ENCODE data around the gene SKAP2.

The SKAP2 gene

GRCh38 chr7:26631601-26632000 is 232.8 kb downstream of the SKAP2 start:
- DNase-seq (ENCODE audit: low read depth) = no peak

GRCh38 chr7:26630941-26631580 is 233.3 kb downstream of the SKAP2 start:
- DNase-seq (ENCODE audit: low read depth) = no peak

GRCh38 chr7:26630361-26630760 is 234.0 kb downstream of the SKAP2 start:
- DNase-seq (ENCODE audit: low read depth) = no peak

DNA sequence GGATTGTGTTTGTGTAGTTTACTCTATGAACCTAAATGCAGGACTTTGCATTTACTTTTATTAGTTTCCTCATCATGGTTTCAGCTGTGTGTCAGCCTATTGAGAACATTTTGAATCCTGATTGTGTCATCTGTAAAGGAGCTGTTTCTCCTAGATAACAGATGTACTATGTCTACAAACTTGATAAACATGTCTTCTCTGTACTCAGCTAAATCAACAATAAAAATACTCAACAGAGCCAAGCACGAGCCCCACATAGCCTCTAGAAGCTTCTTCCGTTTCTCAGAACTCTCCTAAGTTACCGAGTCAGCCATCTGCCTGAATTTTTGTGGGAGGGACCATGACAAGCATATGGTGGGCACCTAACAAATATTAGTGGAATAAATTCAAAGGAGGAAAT is 234.7 kb downstream of the SKAP2 start:
- no peak for DNase-seq (ENCODE audit: low read depth)

GRCh38 chr7:26627891-26628341 is 236.5 kb downstream of the SKAP2 start:
- no peak for DNase-seq (ENCODE audit: low read depth)

DNA sequence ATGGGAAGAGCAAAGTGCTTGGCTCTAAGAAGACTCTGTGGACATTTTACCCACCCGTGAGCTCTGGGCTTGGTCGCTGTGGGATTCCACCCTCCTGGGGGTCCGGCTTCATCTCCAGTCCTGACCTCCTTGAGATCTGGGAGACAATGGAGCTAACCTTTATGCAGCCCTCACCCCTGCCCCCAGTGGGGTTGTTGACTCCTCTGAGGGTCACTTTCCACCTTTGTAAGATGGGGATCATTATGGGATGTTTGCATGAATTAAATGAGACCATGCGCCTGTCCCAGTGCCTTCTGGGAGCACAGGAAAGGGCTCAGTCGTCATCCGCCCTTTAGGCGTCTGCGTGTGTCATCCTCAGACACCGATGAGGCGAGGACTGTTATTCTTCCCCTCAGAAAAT is 237.2 kb downstream of the SKAP2 start:
- DNase-seq (ENCODE audit: low read depth) = no peak

DNA sequence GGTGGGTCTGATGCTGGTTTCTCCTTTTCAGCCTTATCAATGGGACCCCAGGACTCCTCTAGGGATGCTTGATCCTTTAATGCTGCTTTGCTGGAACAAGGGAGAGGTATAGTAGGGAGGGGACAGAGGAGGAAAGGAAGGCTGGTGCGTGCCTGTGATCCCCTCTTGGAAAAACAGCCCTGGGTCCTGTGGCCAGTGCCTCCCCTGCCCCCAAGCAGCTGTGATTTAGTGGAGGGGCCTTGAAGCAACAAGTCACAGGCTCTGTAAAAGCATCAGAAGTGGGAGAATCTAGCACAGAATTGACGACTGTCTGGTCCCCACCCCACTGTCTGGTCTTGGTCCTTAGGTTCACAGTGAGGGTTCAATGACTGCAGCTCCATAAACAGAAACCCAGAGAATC is 237.7 kb downstream of the SKAP2 start:
- no peak for DNase-seq (ENCODE audit: low read depth)

- no peak for DNase-seq (ENCODE audit: low read depth)
Measured at GRCh38 chr7:26626156-26626555, 238.2 kb downstream of the SKAP2 start.

DNA sequence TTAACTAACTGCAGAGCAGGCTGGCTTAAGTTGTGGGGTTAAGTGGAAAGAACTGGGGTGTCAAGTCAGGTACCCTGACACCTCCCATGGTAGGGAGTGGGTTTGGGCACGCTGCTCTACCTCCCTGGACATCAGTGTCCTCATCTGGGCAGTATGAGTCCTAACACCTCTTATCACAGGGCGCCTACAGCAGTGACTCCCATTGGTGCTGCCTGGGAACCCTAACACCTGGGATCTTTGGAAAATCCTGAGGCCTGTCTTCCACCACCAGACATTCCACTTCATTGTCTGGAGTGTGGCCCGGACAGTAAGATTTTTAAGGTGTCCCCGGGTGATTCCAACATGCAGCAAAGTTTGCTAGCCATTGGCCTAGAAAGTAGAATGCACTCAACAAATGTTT is 239.1 kb downstream of the SKAP2 start:
- no peak for DNase-seq (ENCODE audit: low read depth)

DNA sequence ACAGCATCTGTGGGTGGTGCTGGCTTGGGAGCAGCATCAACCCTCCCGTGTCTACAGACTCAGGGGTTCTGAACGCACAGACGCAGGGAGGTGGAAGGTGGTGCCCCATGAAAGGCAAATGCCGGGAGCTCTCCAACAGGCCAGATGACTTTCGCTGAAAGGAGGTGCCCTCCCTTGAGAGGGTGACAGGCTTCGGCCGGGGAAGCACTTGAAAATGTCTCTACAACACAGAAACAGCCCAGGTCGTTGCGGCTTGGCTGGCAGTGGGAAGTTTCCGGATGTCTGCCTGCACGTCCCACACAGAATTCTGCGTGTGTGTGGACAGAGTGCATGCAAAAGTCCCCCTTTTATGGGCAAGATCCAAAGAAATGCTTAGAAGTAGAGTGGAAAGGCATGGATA is 239.6 kb downstream of the SKAP2 start:
- no peak for DNase-seq (ENCODE audit: low read depth)

DNA sequence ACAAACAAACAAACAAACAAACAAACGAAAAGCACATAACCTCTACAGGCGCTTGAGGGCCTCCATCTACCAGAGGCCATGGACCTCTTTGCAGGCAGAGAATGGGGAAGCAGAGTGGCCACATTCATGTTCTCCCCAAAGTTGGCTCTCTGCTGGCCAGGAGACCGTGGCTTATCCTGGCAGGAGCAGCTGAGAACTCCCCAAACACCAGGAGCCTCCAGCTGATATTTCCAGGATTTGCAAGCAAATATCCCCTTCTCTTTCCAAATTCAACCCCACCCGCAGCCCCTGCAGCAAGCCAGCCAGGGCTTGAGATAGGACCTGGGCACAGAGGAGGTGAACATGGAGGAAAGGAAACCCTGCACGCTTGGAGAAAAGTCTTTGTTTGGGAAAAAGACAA is 240.0 kb downstream of the SKAP2 start:
- no peak for DNase-seq (ENCODE audit: low read depth)

DNA sequence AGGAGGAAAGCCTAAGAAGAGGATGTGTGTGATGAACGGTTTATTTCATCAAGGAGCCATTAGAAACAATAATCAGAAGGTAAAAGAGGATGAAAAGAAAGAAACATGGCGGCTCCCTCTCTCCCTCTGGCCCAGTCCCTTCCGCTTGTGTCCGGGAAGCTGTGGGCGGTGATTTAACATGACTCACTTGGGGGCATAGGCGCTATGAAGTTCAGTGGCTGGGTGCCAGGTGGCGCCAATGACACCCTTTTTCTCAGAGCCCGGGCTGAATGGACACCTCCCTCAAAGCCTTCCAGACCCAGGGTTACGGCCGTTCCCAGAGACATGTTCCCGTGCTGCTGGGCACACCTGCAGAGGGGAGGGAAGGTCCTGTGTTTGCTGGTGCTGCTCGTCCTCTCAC is 244.0 kb downstream of the SKAP2 start:
- no peak for DNase-seq (ENCODE audit: low read depth)

- DNase-seq (ENCODE audit: low read depth) = no peak
Measured at GRCh38 chr7:26619348-26619984, 244.9 kb downstream of the SKAP2 start.

- DNase-seq (ENCODE audit: low read depth) = no peak
Measured at GRCh38 chr7:26618898-26619297, 245.5 kb downstream of the SKAP2 start.

GRCh38 chr7:26618449-26618848 is 245.9 kb downstream of the SKAP2 start:
- DNase-seq (ENCODE audit: low read depth) = no peak
